Measurements from ENCODE around the gene GJB2.
"Not testable (repeated sequence)": the region's sequence is repeated elsewhere in the genome, so short reads cannot be mapped to it uniquely, and the experiment has no call there.

GJB2 gene

GRCh38 chr13:20165417-20166257, 27.1 kb downstream of the GJB2 start:
- no peak for DNase-seq

- DNase-seq, result no peak
Measured at GRCh38 chr13:20161951-20162300, 30.8 kb downstream of the GJB2 start.

- DNase-seq, result peak; percentile 31
Measured at GRCh38 chr13:20161275-20161950, 31.3 kb downstream of the GJB2 start.

DNA sequence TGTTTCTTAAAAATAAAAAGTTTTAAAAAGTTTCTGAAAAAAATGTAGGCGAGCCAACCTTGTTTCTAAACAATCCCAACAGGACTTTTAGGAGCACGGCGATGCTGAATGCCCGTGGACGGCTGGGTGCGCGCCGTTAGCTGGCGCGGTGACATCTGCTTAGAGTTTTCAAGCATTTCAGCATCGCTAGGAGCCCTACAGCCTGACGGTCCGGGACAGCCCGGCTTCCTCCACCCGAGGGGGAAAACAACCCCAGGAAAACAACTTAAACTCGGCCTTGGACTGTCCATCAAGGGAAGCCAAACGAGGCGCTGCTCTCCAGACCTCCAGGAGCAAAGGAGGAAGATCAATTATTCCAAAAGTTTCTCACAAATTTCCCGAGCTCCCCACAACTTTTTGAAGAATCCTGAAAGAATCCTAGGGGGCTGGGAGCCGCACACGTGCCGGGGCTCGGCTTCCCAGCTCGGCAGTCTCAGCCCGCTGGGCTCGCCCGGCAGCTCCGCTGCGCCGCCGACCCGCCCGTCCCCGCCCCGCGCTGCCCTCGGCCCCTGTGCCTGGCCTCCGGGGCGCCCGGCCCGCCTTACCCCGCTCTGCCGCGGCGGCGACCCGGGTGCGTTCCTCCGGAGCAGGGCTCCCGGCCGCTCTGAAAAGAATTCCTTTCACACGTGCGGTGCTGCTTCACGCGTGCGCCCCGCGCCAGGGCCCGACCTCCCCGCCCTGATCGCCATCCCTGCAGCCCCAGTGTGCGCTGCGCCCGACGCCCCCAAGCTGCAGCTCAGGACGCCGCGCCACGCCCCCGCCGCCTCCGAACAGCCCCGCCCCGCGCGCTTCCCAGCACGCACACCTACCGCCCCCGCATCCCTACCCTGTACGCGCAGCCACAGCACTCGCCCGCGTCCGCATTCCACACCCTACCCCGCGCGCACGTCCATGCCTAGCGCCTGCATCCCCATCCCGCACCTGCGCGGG, 32.1 kb downstream of the GJB2 start, which contains the start of gene GJA3:
TSS of gene GJA3 (minus strand) at position 747 of the 969 bp plus-strand sequence. CDS start 17,764 bp downstream, outside the sequence.
- DNase-seq, result peak; percentile 58

GRCh38 chr13:20159646-20160305, 33.0 kb downstream of the GJB2 start:
- DNase-seq, result peak; percentile 36

DNA sequence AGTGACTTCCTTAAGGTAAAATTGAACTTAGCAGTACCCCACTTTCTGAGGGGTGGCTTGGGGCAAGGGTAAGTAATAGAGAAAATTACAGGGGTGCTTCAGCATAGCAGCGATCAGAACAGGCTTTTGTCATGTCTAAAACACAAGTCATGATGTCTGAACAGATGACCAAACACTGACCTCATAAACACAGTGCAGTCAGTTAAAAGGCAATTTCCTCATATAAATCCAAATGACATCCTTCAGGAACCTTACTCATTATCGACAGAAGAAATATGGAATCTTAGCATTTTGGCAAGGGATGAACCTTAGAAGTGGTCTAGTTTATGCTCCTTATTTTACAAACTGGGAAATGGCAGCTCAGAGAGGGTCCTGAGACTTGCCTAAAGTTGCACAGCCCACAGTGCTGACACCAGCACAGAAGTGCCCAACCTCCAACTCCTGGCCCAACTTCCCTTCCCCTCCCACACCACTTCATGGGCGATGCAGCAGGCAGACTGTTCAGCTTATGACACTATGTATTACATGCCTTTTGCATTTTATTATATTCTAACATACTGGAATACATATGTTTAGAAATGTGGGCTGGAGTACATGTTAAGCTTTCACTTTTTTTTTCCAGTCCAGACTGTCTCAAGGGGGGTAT, 35.5 kb downstream of the GJB2 start:
- DNase-seq, result no peak

DNA sequence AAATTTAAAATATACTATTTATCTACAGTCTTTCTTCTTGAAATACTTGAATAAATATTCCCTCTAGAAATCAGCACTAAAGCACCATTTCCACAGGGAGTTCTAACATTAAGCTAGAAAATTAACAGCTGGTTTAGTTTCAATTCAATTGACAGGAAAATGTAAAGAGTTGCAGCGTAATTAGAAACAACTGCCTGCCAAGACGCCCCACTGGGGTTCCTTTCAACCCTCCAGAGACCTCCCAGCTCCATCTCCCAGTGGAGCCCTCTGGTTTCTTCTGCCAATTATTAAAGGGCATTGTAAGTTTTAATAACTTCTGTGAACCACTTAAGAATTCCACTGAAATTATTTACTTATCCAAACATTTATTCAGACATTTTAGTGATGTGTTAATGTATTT, 36.0 kb downstream of the GJB2 start:
- DNase-seq, result no peak

- DNase-seq, result not testable (repeated sequence)
Measured at GRCh38 chr13:20153290-20153689, 39.4 kb downstream of the GJB2 start.

DNA sequence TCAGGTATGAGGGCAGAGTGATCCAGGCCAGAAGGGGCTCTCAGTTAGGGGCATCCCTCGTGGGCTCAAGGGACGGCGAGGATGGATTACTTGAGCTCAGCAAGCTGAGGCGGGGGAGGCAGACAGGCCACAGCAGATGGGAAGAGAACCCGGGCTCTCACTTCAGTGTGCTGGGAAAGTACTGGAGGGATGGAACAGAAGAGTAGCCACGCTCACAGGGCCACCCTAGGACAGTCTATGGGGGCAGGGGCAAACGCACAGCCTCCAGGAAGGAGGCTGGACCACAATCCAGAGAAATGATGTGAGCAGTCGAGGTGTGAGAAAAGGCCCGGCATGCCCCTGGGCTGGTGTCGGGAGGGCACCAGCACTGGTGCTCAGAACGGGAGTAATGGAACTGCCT, 41.1 kb downstream of the GJB2 start:
- DNase-seq, result no peak

DNA sequence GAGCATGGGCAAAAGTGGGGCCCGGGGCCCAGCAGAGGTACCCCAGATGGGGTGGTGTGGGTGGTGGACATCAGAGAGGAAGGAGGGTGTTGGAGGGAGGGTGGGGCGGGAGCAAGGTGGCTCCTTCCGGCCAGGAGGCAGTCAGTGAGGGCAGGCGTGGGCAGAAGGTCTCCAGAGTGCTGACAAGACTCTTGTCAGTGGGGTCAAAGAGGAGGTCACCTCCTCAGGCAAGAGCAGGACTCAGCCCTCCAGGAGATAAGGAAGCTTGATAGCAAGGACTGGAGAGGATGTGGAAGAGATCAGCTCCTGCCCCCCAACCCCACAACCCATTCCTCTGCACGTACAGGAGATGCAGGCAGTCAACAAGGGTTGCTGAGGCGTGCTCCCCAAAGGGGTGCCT, 41.7 kb downstream of the GJB2 start:
- DNase-seq, result no peak

- DNase-seq, result no peak
Measured at GRCh38 chr13:20150561-20150960, 42.2 kb downstream of the GJB2 start.

DNA sequence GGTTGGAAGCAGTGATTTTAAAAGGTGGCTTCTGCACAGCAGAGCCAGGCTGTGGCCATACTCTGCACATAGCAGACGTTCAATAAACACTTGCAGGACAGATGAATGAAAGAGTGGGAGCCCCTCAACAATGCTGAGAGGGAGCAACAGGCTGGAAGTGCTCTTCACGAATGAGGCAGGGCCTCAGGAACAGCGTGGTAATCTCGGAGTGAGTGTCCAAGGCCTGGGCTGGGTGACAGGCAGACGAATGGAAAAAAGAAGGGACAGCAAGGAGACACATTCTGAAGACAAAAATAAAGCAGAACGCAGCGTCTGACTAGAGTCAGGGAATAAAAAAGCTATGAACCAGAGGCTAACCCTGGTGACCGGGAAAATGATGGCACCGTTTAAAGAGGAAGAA, 43.0 kb downstream of the GJB2 start:
- DNase-seq, result no peak

GRCh38 chr13:20148501-20149183, 44.1 kb downstream of the GJB2 start:
- DNase-seq, result no peak

DNA sequence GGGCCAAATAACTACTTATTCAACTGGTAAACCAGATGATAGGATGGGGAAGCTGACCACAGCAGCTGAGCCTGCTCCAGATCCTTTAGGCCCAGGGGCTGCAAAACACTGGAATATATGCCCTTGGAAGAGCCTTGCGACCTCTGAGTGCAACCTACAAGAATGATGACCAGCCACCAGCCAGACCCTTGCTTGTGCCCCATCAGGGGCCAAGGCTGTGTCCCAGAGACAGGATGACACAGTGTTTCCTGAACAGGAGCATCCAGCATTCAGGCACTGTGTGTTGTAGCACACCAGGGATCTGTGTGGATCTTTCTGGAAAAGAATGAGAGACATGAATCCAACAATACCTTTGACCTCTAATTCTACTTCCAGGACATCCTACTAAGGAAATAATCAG, 46.4 kb downstream of the GJB2 start:
- DNase-seq, result no peak

GRCh38 chr13:20145521-20145920, 47.2 kb downstream of the GJB2 start:
- no peak for DNase-seq

DNA sequence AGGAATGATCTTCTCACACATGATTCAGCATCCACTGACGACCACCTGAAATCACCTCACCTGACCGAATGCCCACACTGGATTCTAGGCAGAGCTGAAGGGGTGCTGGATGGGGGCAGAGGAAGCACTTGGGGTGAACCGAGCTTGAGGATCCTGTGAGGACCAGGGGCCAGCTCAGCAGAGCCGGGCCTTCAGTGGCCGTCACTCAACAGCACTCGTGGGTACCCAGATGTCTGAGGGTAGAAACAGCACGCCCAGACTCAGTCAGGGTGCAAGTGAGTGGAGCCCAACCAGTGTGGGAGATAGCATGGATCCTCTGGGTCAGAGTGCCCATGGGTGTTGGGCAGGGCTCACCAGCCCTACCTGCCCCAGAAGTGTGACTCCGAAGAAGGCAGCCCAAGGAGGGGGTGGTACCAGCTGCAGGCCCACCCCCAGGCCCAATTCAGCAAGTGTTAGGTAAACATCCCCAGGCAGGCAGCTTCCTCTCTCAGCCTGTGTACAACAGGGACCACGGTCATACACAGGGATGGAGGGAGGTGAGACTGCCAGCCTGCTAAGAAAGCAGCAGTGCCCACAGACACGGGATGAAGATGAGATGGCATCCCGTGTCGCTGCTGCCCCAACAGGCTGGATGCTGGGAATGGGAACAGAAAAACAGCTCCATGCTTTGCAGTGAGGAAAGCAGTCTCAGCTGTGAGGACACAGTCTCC, 48.4 kb downstream of the GJB2 start:
- DNase-seq, result no peak

DNA sequence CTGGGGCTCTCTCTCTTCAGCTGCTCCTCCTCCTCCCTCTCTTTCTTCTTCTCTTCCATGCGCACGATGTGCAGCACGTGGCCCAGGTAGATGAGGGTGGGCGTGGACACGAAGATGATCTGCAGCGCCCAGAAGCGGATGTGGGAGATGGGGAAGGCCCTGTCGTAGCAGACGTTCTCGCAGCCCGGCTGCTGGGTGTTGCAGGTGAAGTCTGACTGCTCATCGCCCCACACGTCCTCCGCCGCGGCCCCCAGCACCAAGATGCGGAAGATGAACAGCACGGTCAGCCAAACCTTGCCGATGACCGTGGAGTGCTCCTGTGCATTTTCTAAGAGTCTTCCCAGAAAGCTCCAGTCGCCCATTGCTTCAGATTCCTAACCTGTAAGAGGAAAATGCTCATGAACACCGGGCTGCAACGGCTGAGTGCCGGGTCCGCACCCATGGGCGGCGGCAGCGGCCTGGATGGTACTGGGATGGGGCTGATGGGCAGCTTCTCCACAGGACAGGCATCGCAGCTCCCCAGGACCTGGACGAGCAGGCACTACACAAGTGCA, 49.7 kb downstream of the GJB2 start:
- no peak for DNase-seq

GRCh38 chr13:20142023-20142926, 50.5 kb downstream of the GJB2 start:
- DNase-seq, result no peak
